GM15510 (cell line): ENCODE results near the gene RTF1.

Experiments used
- POLR2A ChIP-seq: IDR thresholded peaks from 3 replicates; pipeline ENCODE4 v1.6.1; 2011; ENCODE audit warnings: borderline replicate concordance; ENCODE audit not compliant: insufficient read length; ENCODE audit errors: extremely low read depth

Gene RTF1

DNA sequence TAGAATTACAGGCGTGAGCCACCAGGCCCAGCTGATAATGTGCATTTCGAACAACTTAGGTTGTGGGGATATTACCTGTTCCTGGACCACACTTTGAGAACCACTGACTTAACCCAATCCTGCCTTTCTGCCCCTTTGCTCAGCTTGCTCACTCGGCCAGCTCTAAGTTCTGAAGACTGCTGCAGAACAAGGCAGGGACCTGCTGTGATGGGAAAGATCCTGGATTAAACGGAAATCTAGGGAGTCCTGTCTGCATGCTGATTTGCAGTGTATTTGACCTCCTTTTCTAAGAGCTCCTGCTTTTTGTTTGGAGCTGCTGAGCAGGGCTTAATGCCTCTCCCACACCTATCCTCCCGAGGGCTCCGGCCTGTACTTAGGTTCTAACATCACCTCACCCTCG, 93.8 kb downstream of the RTF1 start:
- TF ChIP-seq POLR2A, result no peak

DNA sequence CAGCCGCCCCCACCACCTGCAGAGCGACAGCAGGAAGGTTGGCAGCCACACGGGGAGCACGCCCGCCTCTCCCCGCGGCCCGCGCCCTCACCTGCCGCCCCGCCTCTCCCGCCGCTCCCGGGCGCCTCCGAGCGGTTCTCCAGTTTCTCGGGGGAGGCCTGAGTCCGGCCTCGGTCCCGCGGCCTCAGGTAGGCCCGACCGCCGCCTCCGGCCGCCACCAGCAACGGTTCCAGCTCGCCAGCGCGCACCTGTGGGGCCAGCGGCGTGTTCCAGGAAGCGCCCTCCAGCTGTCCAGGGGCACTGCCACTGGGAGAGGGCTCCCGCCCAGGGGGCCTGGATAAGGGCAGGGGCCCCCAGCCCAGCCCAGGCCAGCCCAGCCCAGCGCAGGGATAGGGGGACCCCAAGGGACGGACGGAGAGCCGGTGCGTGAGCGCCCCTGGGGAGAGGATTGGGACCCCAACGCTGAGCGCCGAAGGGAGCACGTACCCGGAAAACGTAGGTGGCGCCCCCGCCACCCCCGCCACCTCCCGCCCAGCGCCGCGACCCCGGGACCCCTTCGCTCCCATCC, 94.5 kb downstream of the RTF1 start:
- no peak for TF ChIP-seq POLR2A

DNA sequence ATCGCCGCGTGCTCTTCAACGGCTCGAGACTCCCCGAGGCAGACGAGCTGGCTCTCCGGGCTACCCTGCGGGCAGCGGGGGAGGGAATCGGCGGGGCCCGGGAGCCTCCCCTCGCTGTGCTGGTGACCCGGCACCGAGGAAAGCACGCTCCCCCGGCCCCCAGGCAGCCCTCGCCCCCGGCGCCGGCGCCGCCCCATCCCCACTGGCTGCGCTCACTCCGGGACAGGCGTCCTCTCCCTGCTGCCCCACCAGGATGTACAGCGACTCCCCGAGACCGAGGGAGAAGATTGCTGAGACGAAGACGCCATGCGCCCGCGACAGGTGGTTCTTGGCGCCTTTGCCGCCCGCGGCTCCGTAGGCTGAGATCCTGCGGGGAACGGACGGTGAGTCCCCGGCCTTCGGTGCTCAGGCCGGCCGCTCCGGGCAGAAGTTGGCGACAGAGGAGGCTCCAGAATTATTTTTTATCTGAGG, 95.0 kb downstream of the RTF1 start:
- no peak for TF ChIP-seq POLR2A

DNA sequence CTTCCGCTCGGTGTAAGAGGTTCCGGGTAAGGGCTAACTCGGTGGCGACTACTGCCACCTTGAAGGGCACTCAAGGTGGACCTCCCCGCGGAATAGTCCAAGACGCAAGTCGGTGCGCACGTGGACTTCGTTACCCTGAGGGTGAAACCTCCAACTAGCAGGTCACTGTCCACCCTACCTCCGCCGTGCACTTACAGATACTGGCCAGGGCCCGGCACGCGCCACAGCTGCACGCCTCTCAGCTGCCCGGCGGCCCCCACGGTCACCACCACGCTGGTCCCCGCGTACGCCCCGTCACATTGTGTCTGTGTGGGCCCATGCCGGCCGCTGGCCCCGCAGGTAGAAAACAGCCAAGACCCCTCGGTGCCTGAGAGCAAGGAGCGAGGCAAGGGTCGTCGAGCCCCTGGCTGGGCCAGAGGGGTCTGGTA, 95.6 kb downstream of the RTF1 start:
- no peak for TF ChIP-seq POLR2A

DNA sequence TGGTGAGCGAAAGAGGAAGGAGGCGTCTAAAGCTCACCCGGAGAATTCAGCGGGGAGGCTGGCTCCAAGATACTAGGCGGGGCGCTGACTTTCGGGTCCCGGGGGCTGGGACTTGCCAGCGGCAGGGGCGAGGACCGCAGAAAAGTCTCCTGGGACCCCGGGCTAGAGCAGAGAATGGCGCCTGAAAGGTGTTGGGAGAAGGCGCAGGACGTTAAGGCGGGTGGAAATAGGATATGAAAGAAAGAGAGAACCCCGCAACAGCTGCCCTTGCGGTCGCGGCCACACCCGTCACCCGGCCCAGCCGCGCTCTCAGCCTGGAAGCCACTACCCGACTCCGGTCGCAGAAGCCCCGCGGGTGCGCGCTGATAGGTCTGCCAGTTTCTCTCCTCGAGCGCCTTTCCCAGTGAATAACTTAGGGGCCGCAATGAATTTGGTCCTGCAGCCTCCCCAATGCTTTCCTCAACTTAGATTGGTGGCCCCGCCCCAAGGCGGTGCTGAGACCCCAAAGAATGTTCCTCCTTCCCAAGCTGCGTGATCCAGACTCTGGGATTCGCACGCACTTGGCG, 96.1 kb downstream of the RTF1 start:
- TF ChIP-seq POLR2A, result no peak

DNA sequence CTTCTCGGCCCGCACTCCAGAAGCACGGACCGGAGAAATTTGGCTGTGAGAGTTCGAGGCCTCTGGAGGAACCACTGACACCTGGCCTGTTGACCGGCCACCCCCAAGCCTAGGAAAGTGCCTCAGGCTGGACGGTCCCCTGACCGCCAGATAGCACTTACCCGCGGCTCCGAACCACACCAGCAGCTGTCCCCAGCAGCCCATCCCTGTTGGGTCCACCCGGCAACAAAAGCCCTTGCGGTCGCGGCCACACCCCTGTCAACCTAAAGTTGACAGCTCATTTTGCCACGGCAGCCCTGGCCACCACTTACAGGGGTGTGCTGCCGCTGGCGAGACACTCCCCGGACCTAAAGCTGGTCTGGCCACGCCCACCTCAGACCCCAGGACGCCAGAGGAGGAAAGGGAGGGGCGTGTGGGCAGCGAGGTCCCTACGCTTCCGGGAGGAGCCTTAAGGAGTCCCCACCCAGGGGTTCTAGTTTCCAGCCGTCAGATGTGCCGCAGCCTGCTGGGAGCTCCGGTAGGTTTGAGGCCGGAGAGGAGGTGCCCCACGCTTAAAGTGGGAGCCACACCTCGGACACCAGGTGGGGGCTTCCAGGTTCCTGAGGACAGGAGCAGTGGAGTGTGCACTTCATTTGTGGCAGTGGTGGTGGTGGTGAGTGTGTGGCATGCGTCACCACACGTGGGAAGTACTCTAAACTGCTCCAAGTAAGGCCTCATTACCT, 96.8 kb downstream of the RTF1 start, which contains the start of gene LTK:
Gene LTK (minus strand): TSS at position 322 of the 722 bp plus-strand sequence. CDS start 118 bp downstream, at position 204.
- TF ChIP-seq POLR2A, result no peak

DNA sequence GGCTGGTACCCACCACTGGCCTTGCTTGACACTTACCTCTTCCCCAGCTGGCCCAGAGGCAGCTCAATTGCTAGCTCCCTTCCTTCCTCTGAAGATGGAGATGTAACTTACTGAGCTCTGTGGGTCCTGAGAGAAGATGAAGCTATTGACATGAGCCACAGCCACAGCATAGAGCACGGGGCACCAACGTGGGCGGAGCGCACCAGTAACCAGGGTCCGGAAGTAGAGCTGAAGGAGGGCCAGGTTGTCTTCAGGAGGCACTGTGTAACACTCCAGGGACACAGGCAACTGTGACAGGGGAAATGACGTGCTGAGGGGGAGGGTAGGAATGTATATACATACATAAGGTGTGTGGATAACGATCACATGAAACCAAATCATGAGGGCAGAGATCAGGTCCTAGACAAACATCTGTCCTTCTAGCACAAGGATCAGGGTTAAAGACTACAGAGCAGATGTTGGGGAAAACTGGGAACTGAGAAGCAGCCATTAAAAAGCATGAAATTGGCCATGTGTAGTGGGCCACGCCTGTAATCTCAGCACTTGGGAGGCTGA, 101.1 kb downstream of the RTF1 start:
- TF ChIP-seq POLR2A, result no peak

DNA sequence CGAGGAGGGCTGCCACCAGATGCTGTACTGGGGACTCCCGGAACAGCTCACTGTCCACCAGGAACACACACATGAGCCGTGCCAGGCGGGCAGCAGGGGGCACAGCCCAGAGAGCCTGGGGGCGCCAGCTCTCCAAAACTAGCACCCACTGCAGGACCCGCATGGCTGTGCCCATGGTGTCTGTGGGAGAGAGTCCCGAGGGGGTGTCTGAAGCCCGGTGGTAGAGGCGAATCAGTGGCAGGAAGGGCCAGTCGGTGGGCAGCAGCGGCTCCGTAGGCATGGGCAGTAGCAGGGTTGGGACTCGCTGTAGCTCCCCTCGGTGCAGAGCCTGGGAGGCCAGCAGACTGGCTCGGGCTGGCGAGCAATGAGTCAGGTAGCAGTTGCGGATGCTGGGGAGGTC, 103.7 kb downstream of the RTF1 start:
- TF ChIP-seq POLR2A, result no peak

DNA sequence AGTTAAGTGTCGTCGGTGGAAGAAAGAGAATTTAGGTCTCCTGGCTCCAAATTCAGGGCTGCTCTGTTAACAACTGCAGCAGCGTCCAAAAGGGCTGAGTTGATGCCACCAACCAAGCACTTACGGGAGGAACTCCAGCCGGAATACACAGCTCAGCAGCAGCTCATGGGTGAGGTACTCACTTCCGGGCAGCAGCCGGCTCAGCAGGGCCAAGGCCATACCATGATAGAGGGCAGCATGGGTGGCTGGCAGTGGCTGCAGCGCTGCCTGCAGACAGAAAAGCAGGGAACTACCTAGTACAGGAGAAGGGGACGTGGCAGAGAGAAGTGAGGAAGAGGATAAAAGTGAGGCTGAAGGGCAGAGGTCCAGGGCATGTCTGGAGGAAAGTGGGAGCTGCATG, 104.7 kb downstream of the RTF1 start:
- TF ChIP-seq POLR2A, result no peak

DNA sequence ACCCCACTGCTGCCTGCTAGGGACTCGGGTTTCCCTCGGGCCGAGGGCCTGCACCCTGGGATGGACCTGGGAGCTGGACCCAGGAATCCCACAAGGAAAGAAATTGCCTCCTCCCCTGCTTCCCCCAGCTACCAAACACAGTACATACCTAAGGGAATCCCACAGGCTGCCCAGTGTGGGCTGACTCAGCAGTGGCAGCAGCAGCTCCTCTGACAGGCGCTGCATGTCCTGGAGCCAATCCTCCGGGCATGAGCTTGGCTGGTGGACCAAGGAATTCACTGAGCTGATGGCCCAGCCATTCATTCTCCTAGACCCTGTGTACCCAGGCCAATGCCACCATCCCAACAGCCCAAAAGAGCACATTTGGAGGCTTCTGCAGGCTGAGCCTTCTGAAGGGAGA, 106.2 kb downstream of the RTF1 start:
- no peak for TF ChIP-seq POLR2A

DNA sequence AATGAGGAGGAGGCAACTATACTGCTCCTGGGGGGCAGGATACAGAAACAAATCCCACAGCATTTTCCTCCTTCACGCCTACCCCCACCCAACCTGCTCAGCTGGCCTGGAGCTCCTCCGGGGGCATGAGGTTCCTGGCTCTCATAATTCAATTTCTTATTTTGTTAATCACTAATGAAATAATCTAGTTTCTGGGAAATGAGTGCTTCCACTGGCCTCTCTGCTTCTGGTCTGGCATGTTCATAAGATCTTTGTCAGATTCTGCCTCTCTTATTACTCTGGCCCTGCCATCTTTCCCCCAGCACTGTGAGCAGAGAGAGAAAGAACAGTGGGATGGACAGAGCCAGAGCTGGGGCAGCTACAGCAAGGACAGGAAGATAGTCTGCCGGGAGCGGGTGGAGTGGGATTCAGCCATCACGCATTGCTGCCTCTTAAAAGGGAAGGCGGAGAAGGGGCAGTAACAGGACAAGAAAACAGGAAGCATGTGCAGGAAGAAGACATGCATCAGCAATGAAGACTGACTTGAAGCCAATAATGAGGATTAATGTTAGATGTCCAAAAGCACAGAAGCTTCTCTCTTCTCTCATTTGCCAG, 113.6 kb downstream of the RTF1 start:
- TF ChIP-seq POLR2A, result no peak
